Measurements from ENCODE around the gene KIF2A. TPM values are rescaled to one million over a fixed set of nuclear protein-coding genes. Genes with fewer than 3 reads are reported as not detected.

The KIF2A gene
- total RNA-seq, 2 donors from 2014 or later: 16.2 to 19.7 TPM

DNA sequence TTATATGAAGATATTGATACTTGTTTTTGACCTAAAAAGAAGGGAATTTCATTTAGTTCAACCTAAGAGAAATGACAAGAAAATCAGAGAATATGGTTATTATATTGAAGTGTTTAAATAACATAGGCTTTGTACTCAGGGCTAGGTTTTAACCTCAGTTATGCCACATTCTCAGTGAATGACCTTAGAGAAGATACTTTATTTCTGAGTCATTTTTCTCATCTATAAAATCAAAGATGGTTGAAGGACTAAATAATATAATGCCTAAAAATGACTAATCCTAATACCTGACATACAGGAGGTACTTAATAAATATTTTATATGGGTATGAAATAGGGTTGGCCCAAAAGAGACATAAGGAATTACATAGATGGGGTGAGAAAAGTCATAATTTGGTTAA, 65.4 kb downstream of the KIF2A start:
- intact Hi-C loops (cut with DNase I): no loop called here
- Histone ChIP-seq H3K36me3 (replicated peaks in 1 of 2; ENCODE audit: insufficient read depth in 1 of 2, low read depth in 2 of 2) (peaks cover 0 to 5% of the 10 kb centered on the region in 2 donors), H3K27ac (no peak overlapping the region), H3K9me3 (no peaks in the 10 kb centered on the region), H3K4me1 (no peaks in the 10 kb centered on the region), H3K4me3 (no peak overlapping the region), H3K27me3 (no peaks in the 10 kb centered on the region)
- no peak for TF ChIP-seq POLR2A (IDR thresholded peaks at IDR 0.05)
- TF ChIP-seq CTCF (IDR thresholded peaks at IDR 0.05): no peak
- ATAC-seq (no peak), DNase-seq (no peak)

DNA sequence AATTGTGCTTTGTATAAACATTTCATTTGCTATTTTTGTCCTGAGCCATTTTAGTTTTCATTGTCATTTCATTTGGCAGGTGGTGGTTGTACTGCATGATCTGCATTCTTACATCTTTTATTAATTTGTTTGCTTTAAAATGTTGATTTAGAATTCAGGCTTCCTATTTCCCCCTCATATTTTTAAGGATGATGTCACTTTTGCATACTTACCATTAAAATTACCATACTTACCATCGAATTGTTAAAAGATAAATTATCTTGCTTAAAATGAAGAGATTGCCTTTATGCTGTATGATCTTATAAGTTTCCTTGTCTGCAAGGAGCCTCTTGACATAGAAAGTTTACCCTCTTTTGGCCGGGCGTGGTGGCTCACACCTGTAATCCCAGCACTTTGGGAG, 66.6 kb downstream of the KIF2A start:
- no peak for DNase-seq
- no peaks in the 10 kb centered on the region for H3K9me3 ChIP-seq
- H3K27me3 ChIP-seq: no peaks in the 10 kb centered on the region
- 97% methylated on average over 3 of the region's 3 CpGs for WGBS, 2 donors
- H3K36me3 ChIP-seq (replicated peaks in 1 of 2; ENCODE audit: insufficient read depth in 1 of 2, low read depth in 2 of 2): peaks cover 0 to 5% of the 10 kb centered on the region in 2 donors
- intact Hi-C loops (cut with DNase I): no loop called here
- ATAC-seq: no peak
- H3K27ac ChIP-seq: no peak overlapping the region
- H3K4me1 ChIP-seq: no peaks in the 10 kb centered on the region
- H3K4me3 ChIP-seq: no peak overlapping the region
- TF ChIP-seq POLR2A (IDR thresholded peaks at IDR 0.05) (no peak), CTCF (IDR thresholded peaks at IDR 0.05) (no peak)

- DNase-seq (no peak), ATAC-seq (no peak)
- intact Hi-C loops (cut with DNase I): no loop called here
- no peak overlapping the region for H3K27ac ChIP-seq
- TF ChIP-seq POLR2A (IDR thresholded peaks at IDR 0.05) (no peak), CTCF (IDR thresholded peaks at IDR 0.05) (no peak)
- H3K27me3 ChIP-seq: no peaks in the 10 kb centered on the region
- H3K4me3 ChIP-seq: no peak overlapping the region
- WGBS, 2 donors: 92 to 95% methylated on average over 3 of the region's 3 CpGs
- no peaks in the 10 kb centered on the region for H3K4me1 ChIP-seq
- no peaks in the 10 kb centered on the region for H3K9me3 ChIP-seq
- peaks cover 0 to 10% of the 10 kb centered on the region in 2 donors for H3K36me3 ChIP-seq (replicated peaks in 1 of 2; ENCODE audit: insufficient read depth in 1 of 2, low read depth in 2 of 2)
These were observed 67.4 kb downstream of the KIF2A start for GRCh38 chr5:62373382-62373781.

- WGBS, 2 donors: 95 to 100% methylated on average over 1 of the region's 1 CpG
These were observed 68.1 kb downstream of the KIF2A start for GRCh38 chr5:62374090-62374489.

More at GRCh38 chr5:62374090-62374489, 68.1 kb downstream of the KIF2A start:
- no peak overlapping the region for H3K27ac ChIP-seq
- DNase-seq: no peak
- ATAC-seq: no peak
- H3K4me3 ChIP-seq: no peak overlapping the region
- intact Hi-C loops (cut with DNase I): no loop called here
- no peaks in the 10 kb centered on the region for H3K9me3 ChIP-seq
- H3K27me3 ChIP-seq: no peaks in the 10 kb centered on the region
- H3K36me3 ChIP-seq (replicated peaks in 1 of 2; ENCODE audit: insufficient read depth in 1 of 2, low read depth in 2 of 2): peaks cover 0 to 10% of the 10 kb centered on the region in 2 donors
- no peaks in the 10 kb centered on the region for H3K4me1 ChIP-seq
- TF ChIP-seq POLR2A (IDR thresholded peaks at IDR 0.05) (no peak), CTCF (IDR thresholded peaks at IDR 0.05) (no peak)

Data from body of pancreas (tissue), 4 donors.